HepG2 (cell line): ENCODE data around the gene MICB. TPM values are rescaled to one million over a fixed set of nuclear protein-coding genes. Genes with fewer than 3 reads are reported as not detected.

Experiments used
- HIC2 ChIP-seq: sonication (generic); formaldehyde crosslinking; IDR thresholded peaks from 2 replicates; pipeline ENCODE4 v1.9.0; 2022; ENCODE audit warnings: low read depth, missing genetic modification reagents
- HMG20A ChIP-seq: IDR thresholded peaks from 2 replicates; pipeline ENCODE4 v1.6.1; 2016; ENCODE audit warnings: borderline replicate concordance
- MEIS2 ChIP-seq: sonication (generic); formaldehyde crosslinking; IDR thresholded peaks from 2 replicates; pipeline ENCODE4 v1.9.0; 2021; ENCODE audit warnings: mild to moderate bottlenecking, missing genetic modification reagents
- PAXIP1 ChIP-seq: sonication (generic); formaldehyde crosslinking; conservative IDR thresholded peaks from 2 replicates; pipeline ENCODE4 v1.4.0; 2020; ENCODE audit warnings: mild to moderate bottlenecking, missing genetic modification reagents, moderate library complexity
- SRSF1 ChIP-seq: fragments of 200-400 bp; formaldehyde crosslinking; optimal IDR thresholded peaks from 2 replicates; pipeline ENCODE3; 2017; ENCODE audit warnings: mild to moderate bottlenecking, low read depth, low read length, moderate library complexity
- STAG1 ChIP-seq: sonication (generic); formaldehyde crosslinking; IDR thresholded peaks from 2 replicates; pipeline ENCODE4 v1.4.0; 2020; ENCODE audit warnings: missing genetic modification reagents
- THAP9 ChIP-seq: sonication (generic); formaldehyde crosslinking; IDR thresholded peaks from 2 replicates; pipeline ENCODE4; 2020; ENCODE audit warnings: missing genetic modification reagents, mild to moderate bottlenecking, borderline replicate concordance
- YEATS2 ChIP-seq: sonication (generic); formaldehyde crosslinking; IDR thresholded peaks from 2 replicates; pipeline ENCODE4 v1.4.0; 2020; ENCODE audit warnings: missing genetic modification reagents, borderline replicate concordance
- ZC3H4 ChIP-seq: sonication (generic); formaldehyde crosslinking; IDR thresholded peaks from 2 replicates; pipeline ENCODE4 v1.4.0; 2020; ENCODE audit warnings: missing genetic modification reagents, borderline replicate concordance
- ZNF224 ChIP-seq: sonication (generic); formaldehyde crosslinking; IDR thresholded peaks from 2 replicates; pipeline ENCODE4 v1.5.0; 2020; ENCODE audit warnings: mild to moderate bottlenecking, missing genetic modification reagents
- ZNF253 ChIP-seq: sonication (generic); formaldehyde crosslinking; IDR thresholded peaks from 2 replicates; pipeline ENCODE4 v1.8.0; 2022; ENCODE audit warnings: mild to moderate bottlenecking, missing genetic modification reagents, borderline replicate concordance
- ZNF569 ChIP-seq: sonication (generic); formaldehyde crosslinking; IDR thresholded peaks from 2 replicates; pipeline ENCODE4 v1.5.0; 2020; ENCODE audit warnings: mild to moderate bottlenecking, missing genetic modification reagents, moderate library complexity, borderline replicate concordance
- ZNF737 ChIP-seq: sonication (generic); formaldehyde crosslinking; IDR thresholded peaks from 2 replicates; pipeline ENCODE4 v1.5.0; 2020; ENCODE audit warnings: missing genetic modification reagents, mild to moderate bottlenecking, borderline replicate concordance
- ZNF790 ChIP-seq: sonication (generic); formaldehyde crosslinking; IDR thresholded peaks from 2 replicates; pipeline ENCODE4 v1.8.0; 2022; ENCODE audit warnings: missing genetic modification reagents, mild to moderate bottlenecking, borderline replicate concordance
- polyA plus RNA-seq, 8 experiments: library from polyadenylated mRNA; depleted of rRNA in 3 of 8; stranded (reverse) in 7 of 8; unstranded in 1 of 8; fragments of >200 nt; fragmentation: Illumina TruSeq in 4 of 8; extraction: Trizol in 4 of 8; gene quantifications; 2 replicates each; pipeline versions ENCODE4 v1.2.1 to v1.2.3, GENCODE V29; 2011 to 2016; ENCODE audit warnings: low read depth in 4 of 8, missing spikeins in 1 of 8, mixed read lengths in 1 of 8; ENCODE audit not compliant: insufficient read depth in 1 of 8
- total RNA-seq, 5 experiments: library from RNA; depleted of rRNA; stranded (reverse); fragments of >200 nt; fragmentation: Illumina TruSeq; extraction: Trizol; gene quantifications; 2 replicates each; pipeline ENCODE4 v1.2.3, GENCODE V29; 2016; ENCODE audit warnings: low read depth in 1 of 5

MICB gene
- total and polyA plus RNA-seq, 2 of the 13 experiments (the other 11 are each of a cell fraction or from before 2014, with no cell fraction given), result 12.5 to 12.8 TPM

GRCh38 chr6:31493875-31494694 is 3.9 kb upstream of the MICB start (continued):
- TF ChIP-seq THAP9 (no peak), MEIS2 (CRISPR knock-in tag) (peak; percentile 19; the same call in 1 of the 2 replicates), HIC2 (no peak), SRSF1 (no peak), ZNF737 (CRISPR knock-in tag) (no peak), STAG1 (CRISPR knock-in tag) (peak; percentile 81), ZNF569 (CRISPR knock-in tag) (no peak), ZNF224 (no peak), PAXIP1 (CRISPR knock-in tag) (no peak; the same call in 1 of the 2 replicates), ZNF253 (CRISPR knock-in tag) (no peak), YEATS2 (CRISPR knock-in tag) (no peak; the same call in 1 of the 2 replicates), HMG20A (CRISPR knock-in tag) (0 out of 2 replicates have a peak, but pooled peaks have one; percentile 22), ZNF790 (CRISPR knock-in tag) (no peak), ZC3H4 (CRISPR knock-in tag) (no peak)
